K562 (cell line): ENCODE data around the gene MYRIP. TPM values are rescaled to one million over a fixed set of nuclear protein-coding genes. Genes with fewer than 3 reads are reported as not detected.

Source experiments
- ATAC-seq: fragments of 200-7000 bp; cut with Tn5 transposase; 3 replicates; pipeline ENCODE4 v1.9.1; 2020; ENCODE audit warnings: moderate library complexity
- BruUV-seq: library from RNA; stranded (reverse); fragments of 400-500 nt; replicated peaks from 2 replicates; lab custom pipeline; 2021; lab: Mats Ljungman, UMichigan
- CTCF ChIA-PET: fragments of 300-600 bp; formaldehyde crosslinking; extraction: SDS; loops from one replicate; lab custom pipeline; 2021; ENCODE audit warnings: low intra/inter-chr PET ratio; lab: Yijun Ruan, JAX
- POLR2A ChIA-PET: fragments of 300-600, 350-650 bp; sonication (Branson Sonifier 250); formaldehyde crosslinking; extraction: SDS; loops from one replicate; lab custom pipeline; 2021; ENCODE audit warnings: antibody characterized with exemption, inconsistent platforms; lab: Yijun Ruan, JAX
- DNase-seq, 4 experiments: peaks; one replicate each; pipeline versions ENCODE4 v3.0.0 to v3.0.0-alpha.2; 2011 to 2018; ENCODE audit warnings: low spot score in 3 of 4, mixed read lengths in 3 of 4; ENCODE audit errors: extremely low read depth in 1 of 4
- FAIRE-seq: peaks from 2 replicates; lab custom pipeline; 2011; peaks lifted over from hg19 to GRCh38; lab: Jason Lieb, UNC
- H2AFZ ChIP-seq: 2 replicates; pipeline ENCODE4 v1.6.0; 2011; ENCODE audit warnings: low read depth, low read length, control low read depth, inconsistent platforms
- H3K27ac ChIP-seq: fragments of 200-600 bp; 3 replicates; pipeline ENCODE4 v1.8.0; 2011; ENCODE audit warnings: low read depth, mild to moderate bottlenecking, control low read depth, inconsistent platforms, low read length, moderate library complexity, mixed read lengths; ENCODE audit errors: extremely low read depth
- H3K27me3 ChIP-seq, 2 experiments: fragments of 300-600 bp in 1 of 2; 2 replicates in 1 of 2; 3 replicates in 1 of 2; pipeline versions ENCODE4 v1.6.0 to v1.8.0; 2011; ENCODE audit warnings: inconsistent platforms in 2 of 2, low read length in 2 of 2, mild to moderate bottlenecking in 1 of 2, mixed read lengths in 1 of 2, moderate library complexity in 1 of 2; ENCODE audit not compliant: control insufficient read depth in 2 of 2, insufficient read depth in 2 of 2
- H3K36me3 ChIP-seq: fragments of 300-600 bp; 3 replicates; pipeline ENCODE4 v1.8.0; 2011; ENCODE audit warnings: mild to moderate bottlenecking, low read length, inconsistent platforms; ENCODE audit not compliant: control insufficient read depth, insufficient read depth
- H3K4me1 ChIP-seq, 2 experiments: fragments of 200-600 bp in 1 of 2; replicated peaks in 1 of 2; 2 replicates in 1 of 2; 3 replicates in 1 of 2; pipeline versions ENCODE4 v1.5.1 to v1.8.0; 2011; ENCODE audit warnings: inconsistent platforms in 2 of 2, low read length in 2 of 2, mild to moderate bottlenecking in 1 of 2, mixed read lengths in 1 of 2, moderate library complexity in 1 of 2; ENCODE audit not compliant: control insufficient read depth in 2 of 2, insufficient read depth in 2 of 2
- H3K4me2 ChIP-seq: 2 replicates; pipeline ENCODE4 v1.6.1; 2011; ENCODE audit warnings: low read length, control low read depth, inconsistent platforms, mixed read lengths; ENCODE audit not compliant: insufficient read depth
- H3K4me3 ChIP-seq: fragments of 200-600 bp; sonication (generic), shearing (Covaris generic); 2 replicates; pipeline ENCODE4 v1.5.1; 2016; ENCODE audit warnings: control low read depth, inconsistent platforms
- H3K79me2 ChIP-seq: fragments of 200-600 bp; 3 replicates; pipeline ENCODE4 v1.8.0; 2011; ENCODE audit warnings: low read length, inconsistent platforms; ENCODE audit not compliant: control insufficient read depth, insufficient read depth
- H3K9ac ChIP-seq, 2 experiments: 2 replicates each; pipeline versions ENCODE4 v1.6.0 to v1.6.1; 2011; ENCODE audit warnings: low read depth in 2 of 2, low read length in 2 of 2, control low read depth in 1 of 2, inconsistent platforms in 1 of 2, mild to moderate bottlenecking in 1 of 2, mixed read lengths in 1 of 2; ENCODE audit not compliant: insufficient read depth in 1 of 2
- H3K9me1 ChIP-seq: one replicate; pipeline ENCODE4 v1.6.0; 2011; ENCODE audit warnings: inconsistent platforms, mild to moderate bottlenecking, low read length, moderate library complexity; ENCODE audit not compliant: control insufficient read depth, insufficient read depth
- H3K9me3 ChIP-seq: replicated peaks from 2 replicates; pipeline ENCODE4 v1.5.1; 2011; ENCODE audit warnings: low read depth, low read length, inconsistent platforms; ENCODE audit not compliant: control insufficient read depth, insufficient read depth
- H4K20me1 ChIP-seq: replicated peaks from 2 replicates; pipeline ENCODE4 v1.6.1; 2011; ENCODE audit warnings: low read length, inconsistent platforms, mixed read lengths; ENCODE audit not compliant: control insufficient read depth, insufficient read depth
- EHMT2 ChIP-seq: fragments of 450-650 bp; IDR thresholded peaks from 2 replicates; pipeline ENCODE4 v1.6.1; 2018; ENCODE audit warnings: antibody characterized with exemption
- HDAC2 ChIP-seq: fragments of 450-650 bp; IDR thresholded peaks from 2 replicates; pipeline ENCODE4 v1.6.1; 2016; ENCODE audit warnings: mild to moderate bottlenecking
- HMG20B ChIP-seq: fragments of 250-450 bp; sonication (Bioruptor Pico); IDR thresholded peaks from 2 replicates; pipeline ENCODE4 v1.5.0; 2021; ENCODE audit warnings: mild to moderate bottlenecking
- HSF4 ChIP-seq: fragments of 250-450 bp; sonication (Bioruptor Pico); IDR thresholded peaks from 2 replicates; pipeline ENCODE4 v2.1.2; 2022; ENCODE audit warnings: mild to moderate bottlenecking, moderate library complexity, borderline replicate concordance
- KLF16 ChIP-seq: IDR thresholded peaks from 2 replicates; pipeline ENCODE4 v1.6.1; 2016; ENCODE audit warnings: antibody characterized with exemption
- MED1 ChIP-seq: sonication (generic); formaldehyde crosslinking; IDR thresholded peaks from 2 replicates; pipeline ENCODE4 v1.8.1; 2023; ENCODE audit warnings: missing genetic modification reagents, borderline replicate concordance
- NFIX ChIP-seq: fragments of 250-450 bp; sonication (Bioruptor Pico); IDR thresholded peaks from 2 replicates; pipeline ENCODE4 v1.4.0; 2020; ENCODE audit warnings: low read depth, mild to moderate bottlenecking, moderate library complexity
- POLR2H ChIP-seq: IDR thresholded peaks from 2 replicates; pipeline ENCODE4 v1.6.1; 2016; ENCODE audit warnings: missing genetic modification characterization, low read depth, mild to moderate bottlenecking, control low read depth, missing compliant biosample characterization, moderate library complexity
- ZNF780A ChIP-seq: fragments of 250-450 bp; sonication (Bioruptor Pico); IDR thresholded peaks from 2 replicates; pipeline ENCODE4 v1.5.0; 2021; ENCODE audit warnings: mild to moderate bottlenecking
- WGBS: fragments of 100-300 bp; shearing (Covaris generic); methylation state at CpG from one replicate; pipeline ENCODE4 v1.1.6; 2016; ENCODE audit warnings: low coverage, mixed read lengths; ENCODE audit not compliant: insufficient coverage; ENCODE audit errors: missing lambda C conversion rate; 5-methylcytosine and 5-hydroxymethylcytosine counted together
- in situ Hi-C: fragments of 300-500 bp; cut with MboI; formaldehyde crosslinking; loops from 4 replicates; pipeline ENCODE4 v1.15.0; 2018; ENCODE audit warnings: inconsistent platforms, mixed read lengths
- intact Hi-C: fragments of 100-400 bp; cut with micrococcal nuclease; formaldehyde crosslinking; loops from 2 replicates; pipeline ENCODE4 v1.14.2; 2022
- polyA plus RNA-seq, 8 experiments: library from polyadenylated mRNA; depleted of rRNA in 4 of 8; stranded (reverse) in 5 of 8; unstranded in 3 of 8; fragments of >200 nt; fragmentation: Nextera tagmentation in 2 of 8; fragmentation: Illumina TruSeq in 1 of 8; extraction: Ambion mirVana in 2 of 8; extraction: Trizol in 1 of 8; gene quantifications; 2 replicates each; pipeline versions ENCODE4 v1.2.1 to v1.2.3, GENCODE V29; 2011 to 2014; ENCODE audit warnings: inconsistent platforms in 1 of 8, missing spikeins in 1 of 8
- total RNA-seq, 7 experiments: library from RNA; depleted of rRNA in 6 of 7; stranded (reverse); fragments of >200 nt in 6 of 7; fragmentation: Illumina TruSeq in 2 of 7; extraction: Trizol in 2 of 7; gene quantifications; 2 replicates each; pipeline versions ENCODE4 v1.2.1 to v1.2.3, GENCODE V29; 2011 to 2021; ENCODE audit warnings: low replicate concordance in 1 of 7
- TF ChIP-seq, protein P1 (sequence below): fragments of 200-600 bp; sonication (generic); IDR thresholded peaks from one replicate; pipeline ENCODE4 v1.6.1; 2012; ENCODE audit warnings: mild to moderate bottlenecking, low read depth, low read length, inconsistent platforms

MYRIP gene
- total and polyA plus RNA-seq, 9 of the 15 experiments (the other 6 are each of a cell fraction or from before 2014, with no cell fraction given) = 0.03 to 0.12 TPM; not detected in 7

GRCh38 chr3:40137591-40138295 lies 328.3 kb downstream of the MYRIP start:
- intact Hi-C loops = no loop called here
- DNase-seq = no peak
- Histone ChIP-seq H3K9ac (no peak overlapping the region), H3K4me1 (no peaks in the 10 kb centered on the region), H2AFZ (no peak overlapping the region), H3K4me2 (no peak overlapping the region), H4K20me1 (no peaks in the 10 kb centered on the region), H3K9me1 (no peaks in the 10 kb centered on the region), H3K9me3 (no peaks in the 10 kb centered on the region), H3K27me3 (peaks cover 0 to under 1% of the 10 kb centered on the region in 2 experiments; a peak in 1 of 5 replicates), H3K36me3 (no peaks in the 10 kb centered on the region), H3K27ac (no peak overlapping the region), H3K4me3 (no peak overlapping the region), H3K79me2 (no peaks in the 10 kb centered on the region)
- no peak for ATAC-seq
- no peak for TF ChIP-seq ZNF780A (CRISPR knock-in tag)
- TF ChIP-seq KLF16 = no peak
- no peak for TF ChIP-seq POLR2H
- TF ChIP-seq, protein P1, sequence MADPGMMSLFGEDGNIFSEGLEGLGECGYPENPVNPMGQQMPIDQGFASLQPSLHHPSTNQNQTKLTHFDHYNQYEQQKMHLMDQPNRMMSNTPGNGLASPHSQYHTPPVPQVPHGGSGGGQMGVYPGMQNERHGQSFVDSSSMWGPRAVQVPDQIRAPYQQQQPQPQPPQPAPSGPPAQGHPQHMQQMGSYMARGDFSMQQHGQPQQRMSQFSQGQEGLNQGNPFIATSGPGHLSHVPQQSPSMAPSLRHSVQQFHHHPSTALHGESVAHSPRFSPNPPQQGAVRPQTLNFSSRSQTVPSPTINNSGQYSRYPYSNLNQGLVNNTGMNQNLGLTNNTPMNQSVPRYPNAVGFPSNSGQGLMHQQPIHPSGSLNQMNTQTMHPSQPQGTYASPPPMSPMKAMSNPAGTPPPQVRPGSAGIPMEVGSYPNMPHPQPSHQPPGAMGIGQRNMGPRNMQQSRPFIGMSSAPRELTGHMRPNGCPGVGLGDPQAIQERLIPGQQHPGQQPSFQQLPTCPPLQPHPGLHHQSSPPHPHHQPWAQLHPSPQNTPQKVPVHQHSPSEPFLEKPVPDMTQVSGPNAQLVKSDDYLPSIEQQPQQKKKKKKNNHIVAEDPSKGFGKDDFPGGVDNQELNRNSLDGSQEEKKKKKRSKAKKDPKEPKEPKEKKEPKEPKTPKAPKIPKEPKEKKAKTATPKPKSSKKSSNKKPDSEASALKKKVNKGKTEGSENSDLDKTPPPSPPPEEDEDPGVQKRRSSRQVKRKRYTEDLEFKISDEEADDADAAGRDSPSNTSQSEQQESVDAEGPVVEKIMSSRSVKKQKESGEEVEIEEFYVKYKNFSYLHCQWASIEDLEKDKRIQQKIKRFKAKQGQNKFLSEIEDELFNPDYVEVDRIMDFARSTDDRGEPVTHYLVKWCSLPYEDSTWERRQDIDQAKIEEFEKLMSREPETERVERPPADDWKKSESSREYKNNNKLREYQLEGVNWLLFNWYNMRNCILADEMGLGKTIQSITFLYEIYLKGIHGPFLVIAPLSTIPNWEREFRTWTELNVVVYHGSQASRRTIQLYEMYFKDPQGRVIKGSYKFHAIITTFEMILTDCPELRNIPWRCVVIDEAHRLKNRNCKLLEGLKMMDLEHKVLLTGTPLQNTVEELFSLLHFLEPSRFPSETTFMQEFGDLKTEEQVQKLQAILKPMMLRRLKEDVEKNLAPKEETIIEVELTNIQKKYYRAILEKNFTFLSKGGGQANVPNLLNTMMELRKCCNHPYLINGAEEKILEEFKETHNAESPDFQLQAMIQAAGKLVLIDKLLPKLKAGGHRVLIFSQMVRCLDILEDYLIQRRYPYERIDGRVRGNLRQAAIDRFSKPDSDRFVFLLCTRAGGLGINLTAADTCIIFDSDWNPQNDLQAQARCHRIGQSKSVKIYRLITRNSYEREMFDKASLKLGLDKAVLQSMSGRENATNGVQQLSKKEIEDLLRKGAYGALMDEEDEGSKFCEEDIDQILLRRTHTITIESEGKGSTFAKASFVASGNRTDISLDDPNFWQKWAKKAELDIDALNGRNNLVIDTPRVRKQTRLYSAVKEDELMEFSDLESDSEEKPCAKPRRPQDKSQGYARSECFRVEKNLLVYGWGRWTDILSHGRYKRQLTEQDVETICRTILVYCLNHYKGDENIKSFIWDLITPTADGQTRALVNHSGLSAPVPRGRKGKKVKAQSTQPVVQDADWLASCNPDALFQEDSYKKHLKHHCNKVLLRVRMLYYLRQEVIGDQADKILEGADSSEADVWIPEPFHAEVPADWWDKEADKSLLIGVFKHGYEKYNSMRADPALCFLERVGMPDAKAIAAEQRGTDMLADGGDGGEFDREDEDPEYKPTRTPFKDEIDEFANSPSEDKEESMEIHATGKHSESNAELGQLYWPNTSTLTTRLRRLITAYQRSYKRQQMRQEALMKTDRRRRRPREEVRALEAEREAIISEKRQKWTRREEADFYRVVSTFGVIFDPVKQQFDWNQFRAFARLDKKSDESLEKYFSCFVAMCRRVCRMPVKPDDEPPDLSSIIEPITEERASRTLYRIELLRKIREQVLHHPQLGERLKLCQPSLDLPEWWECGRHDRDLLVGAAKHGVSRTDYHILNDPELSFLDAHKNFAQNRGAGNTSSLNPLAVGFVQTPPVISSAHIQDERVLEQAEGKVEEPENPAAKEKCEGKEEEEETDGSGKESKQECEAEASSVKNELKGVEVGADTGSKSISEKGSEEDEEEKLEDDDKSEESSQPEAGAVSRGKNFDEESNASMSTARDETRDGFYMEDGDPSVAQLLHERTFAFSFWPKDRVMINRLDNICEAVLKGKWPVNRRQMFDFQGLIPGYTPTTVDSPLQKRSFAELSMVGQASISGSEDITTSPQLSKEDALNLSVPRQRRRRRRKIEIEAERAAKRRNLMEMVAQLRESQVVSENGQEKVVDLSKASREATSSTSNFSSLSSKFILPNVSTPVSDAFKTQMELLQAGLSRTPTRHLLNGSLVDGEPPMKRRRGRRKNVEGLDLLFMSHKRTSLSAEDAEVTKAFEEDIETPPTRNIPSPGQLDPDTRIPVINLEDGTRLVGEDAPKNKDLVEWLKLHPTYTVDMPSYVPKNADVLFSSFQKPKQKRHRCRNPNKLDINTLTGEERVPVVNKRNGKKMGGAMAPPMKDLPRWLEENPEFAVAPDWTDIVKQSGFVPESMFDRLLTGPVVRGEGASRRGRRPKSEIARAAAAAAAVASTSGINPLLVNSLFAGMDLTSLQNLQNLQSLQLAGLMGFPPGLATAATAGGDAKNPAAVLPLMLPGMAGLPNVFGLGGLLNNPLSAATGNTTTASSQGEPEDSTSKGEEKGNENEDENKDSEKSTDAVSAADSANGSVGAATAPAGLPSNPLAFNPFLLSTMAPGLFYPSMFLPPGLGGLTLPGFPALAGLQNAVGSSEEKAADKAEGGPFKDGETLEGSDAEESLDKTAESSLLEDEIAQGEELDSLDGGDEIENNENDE = no peak
- no peak for TF ChIP-seq HMG20B (CRISPR knock-in tag)
- no peak for TF ChIP-seq HSF4 (CRISPR knock-in tag)
- TF ChIP-seq NFIX (CRISPR knock-in tag) = no peak
- no peak for TF ChIP-seq HDAC2
- no peak for TF ChIP-seq MED1
- TF ChIP-seq EHMT2 = no peak
- CTCF ChIA-PET = no interaction called here
- POLR2A ChIA-PET = interaction anchor here (0.6 kb wide), 1 partner anchor 73 kb away, joined by 4 read pairs; no protein-coding TSS in a partner anchor
- in situ Hi-C loops = no loop called here
- WGBS = 8% methylated on average over 5 of the region's 5 CpGs
- FAIRE-seq = no peak
- no TSS peak for BruUV-seq
